Measurements from ENCODE around the gene CMPK2. TPM values are rescaled to one million over a fixed set of nuclear protein-coding genes. Genes with fewer than 3 reads are reported as not detected.
A peak's percentile ranks its signal among the peaks of the same experiment; 100 is the strongest.

The CMPK2 gene
- total and polyA plus RNA-seq, 9 of the 15 experiments (the other 6 are each of a cell fraction or from before 2014, with no cell fraction given), result 2.6 to 10.5 (median 5.0) TPM

DNA sequence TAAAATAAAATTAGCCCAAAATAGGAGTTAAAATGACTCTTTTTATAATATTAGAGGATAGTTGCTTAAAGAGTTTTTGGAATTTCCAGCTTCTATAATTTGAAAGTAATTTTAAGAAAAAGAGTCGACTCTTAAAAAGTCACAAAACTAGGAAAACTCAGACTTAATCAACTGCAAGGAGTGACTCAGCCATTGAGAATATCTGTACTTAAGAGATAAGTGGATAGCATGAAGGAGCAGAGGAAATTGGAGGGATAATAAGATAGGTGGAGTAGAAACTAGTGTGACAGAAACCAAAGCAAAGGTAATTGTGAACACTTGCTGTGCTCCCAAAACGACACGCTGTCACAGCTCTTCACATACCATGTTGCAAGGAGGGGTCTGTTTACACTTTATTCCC is 20.3 kb upstream of the CMPK2 start (continued):
- 0 out of 2 replicates have a peak, but pooled peaks have one; percentile 42 for TF ChIP-seq TARDBP (IDR thresholded peaks at IDR 0.05)
- TF ChIP-seq ZNF511 (CRISPR knock-in tag; IDR thresholded peaks at IDR 0.05), result no peak
- no peak for TF ChIP-seq MYBL2 (IDR thresholded peaks at IDR 0.05; ENCODE audit: low read depth)
- TF ChIP-seq MYBL2 (CRISPR knock-in tag; IDR thresholded peaks at IDR 0.05; ENCODE audit: borderline replicate concordance), result no peak
- TF ChIP-seq, protein P1, sequence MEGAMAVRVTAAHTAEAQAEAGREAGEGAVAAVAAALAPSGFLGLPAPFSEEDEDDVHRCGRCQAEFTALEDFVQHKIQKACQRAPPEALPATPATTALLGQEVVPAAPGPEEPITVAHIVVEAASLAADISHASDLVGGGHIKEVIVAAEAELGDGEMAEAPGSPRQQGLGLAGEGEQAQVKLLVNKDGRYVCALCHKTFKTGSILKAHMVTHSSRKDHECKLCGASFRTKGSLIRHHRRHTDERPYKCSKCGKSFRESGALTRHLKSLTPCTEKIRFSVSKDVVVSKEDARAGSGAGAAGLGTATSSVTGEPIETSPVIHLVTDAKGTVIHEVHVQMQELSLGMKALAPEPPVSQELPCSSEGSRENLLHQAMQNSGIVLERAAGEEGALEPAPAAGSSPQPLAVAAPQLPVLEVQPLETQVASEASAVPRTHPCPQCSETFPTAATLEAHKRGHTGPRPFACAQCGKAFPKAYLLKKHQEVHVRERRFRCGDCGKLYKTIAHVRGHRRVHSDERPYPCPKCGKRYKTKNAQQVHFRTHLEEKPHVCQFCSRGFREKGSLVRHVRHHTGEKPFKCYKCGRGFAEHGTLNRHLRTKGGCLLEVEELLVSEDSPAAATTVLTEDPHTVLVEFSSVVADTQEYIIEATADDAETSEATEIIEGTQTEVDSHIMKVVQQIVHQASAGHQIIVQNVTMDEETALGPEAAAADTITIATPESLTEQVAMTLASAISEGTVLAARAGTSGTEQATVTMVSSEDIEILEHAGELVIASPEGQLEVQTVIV (CRISPR knock-in tag; IDR thresholded peaks at IDR 0.05; ENCODE audit: borderline replicate concordance), result no peak
- TF ChIP-seq IRF1 (CRISPR knock-in tag; IDR thresholded peaks at IDR 0.05; ENCODE audit: borderline replicate concordance), result no peak
- TF ChIP-seq, protein P2, sequence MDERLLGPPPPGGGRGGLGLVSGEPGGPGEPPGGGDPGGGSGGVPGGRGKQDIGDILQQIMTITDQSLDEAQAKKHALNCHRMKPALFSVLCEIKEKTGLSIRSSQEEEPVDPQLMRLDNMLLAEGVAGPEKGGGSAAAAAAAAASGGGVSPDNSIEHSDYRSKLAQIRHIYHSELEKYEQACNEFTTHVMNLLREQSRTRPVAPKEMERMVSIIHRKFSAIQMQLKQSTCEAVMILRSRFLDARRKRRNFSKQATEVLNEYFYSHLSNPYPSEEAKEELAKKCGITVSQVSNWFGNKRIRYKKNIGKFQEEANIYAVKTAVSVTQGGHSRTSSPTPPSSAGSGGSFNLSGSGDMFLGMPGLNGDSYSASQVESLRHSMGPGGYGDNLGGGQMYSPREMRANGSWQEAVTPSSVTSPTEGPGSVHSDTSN (CRISPR knock-in tag; IDR thresholded peaks at IDR 0.05; ENCODE audit: low read depth), result no peak
- TF ChIP-seq, protein P2 (tag; conservative IDR thresholded peaks at IDR 0.05; ENCODE audit: low read depth), result no peak
- TF ChIP-seq, protein P3, sequence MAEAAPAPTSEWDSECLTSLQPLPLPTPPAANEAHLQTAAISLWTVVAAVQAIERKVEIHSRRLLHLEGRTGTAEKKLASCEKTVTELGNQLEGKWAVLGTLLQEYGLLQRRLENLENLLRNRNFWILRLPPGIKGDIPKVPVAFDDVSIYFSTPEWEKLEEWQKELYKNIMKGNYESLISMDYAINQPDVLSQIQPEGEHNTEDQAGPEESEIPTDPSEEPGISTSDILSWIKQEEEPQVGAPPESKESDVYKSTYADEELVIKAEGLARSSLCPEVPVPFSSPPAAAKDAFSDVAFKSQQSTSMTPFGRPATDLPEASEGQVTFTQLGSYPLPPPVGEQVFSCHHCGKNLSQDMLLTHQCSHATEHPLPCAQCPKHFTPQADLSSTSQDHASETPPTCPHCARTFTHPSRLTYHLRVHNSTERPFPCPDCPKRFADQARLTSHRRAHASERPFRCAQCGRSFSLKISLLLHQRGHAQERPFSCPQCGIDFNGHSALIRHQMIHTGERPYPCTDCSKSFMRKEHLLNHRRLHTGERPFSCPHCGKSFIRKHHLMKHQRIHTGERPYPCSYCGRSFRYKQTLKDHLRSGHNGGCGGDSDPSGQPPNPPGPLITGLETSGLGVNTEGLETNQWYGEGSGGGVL (CRISPR knock-in tag; IDR thresholded peaks at IDR 0.05), result no peak
- TF ChIP-seq REST (IDR thresholded peaks at IDR 0.05; ENCODE audit: borderline replicate concordance), result 0 out of 2 replicates have a peak, but pooled peaks have one; percentile 7
- no peak for TF ChIP-seq REST (CRISPR knock-in tag; IDR thresholded peaks at IDR 0.05; ENCODE audit: low read depth)

Measured in K562 (cell line).